Peyer's patch (tissue), 4 donors: Measurements from ENCODE around the gene SLC66A3. TPM values are rescaled to one million over a fixed set of nuclear protein-coding genes. Genes with fewer than 3 reads are reported as not detected.

Source experiments
- DNase-seq, 3 donors: peaks; one replicate each; pipeline ENCODE4 v3.0.0-alpha.2; 2017 to 2019
- H3K27ac ChIP-seq, 4 donors: fragments of 200-600 bp; sonication (generic); one replicate each; pipeline ENCODE4 v1.5.1; 2016 to 2019
- H3K27me3 ChIP-seq, 2 donors: fragments of 200-600 bp; sonication (generic); one replicate each; pipeline ENCODE4 v1.5.1; 2019
- H3K36me3 ChIP-seq, 3 donors: fragments of 200-600 bp; sonication (generic); one replicate each; pipeline ENCODE4 v1.5.1; 2016 to 2019
- H3K4me1 ChIP-seq, 4 donors: fragments of 200-600 bp; sonication (generic); one replicate each; pipeline ENCODE4 v1.5.1; 2016 to 2019
- H3K4me3 ChIP-seq, 4 donors: fragments of 200-600 bp; sonication (generic); 1 replicate in 3 of 4; 2 replicates in 1 of 4; pipeline ENCODE4 v1.5.1; 2016 to 2019; ENCODE audit warnings: mild to moderate bottlenecking in 1 of 4
- H3K9me3 ChIP-seq, 4 donors: fragments of 200-600 bp; sonication (generic); one replicate each; pipeline ENCODE4 v1.5.1; 2016 to 2019; ENCODE audit warnings: mild to moderate bottlenecking in 1 of 4
- CTCF ChIP-seq, 6 experiments: fragments of 450-650 bp in 4 of 6; fragments of 200-600 bp in 2 of 6; sonication (generic) in 1 of 6; IDR thresholded peaks; one replicate each; pipeline ENCODE4 v1.5.1; 2017 to 2019; ENCODE audit warnings: antibody characterized with exemption in 6 of 6, mild to moderate bottlenecking in 3 of 6, moderate library complexity in 1 of 6
- POLR2A ChIP-seq, 2 donors: fragments of 450-650 bp; IDR thresholded peaks; one replicate each; pipeline ENCODE4 v1.5.1; 2017; ENCODE audit warnings: antibody characterized with exemption in 2 of 2, mild to moderate bottlenecking in 2 of 2, moderate library complexity in 2 of 2
- total RNA-seq, 4 donors: library from RNA; depleted of rRNA; stranded (reverse); fragments of >200 nt; gene quantifications; one replicate each; pipeline ENCODE4 v1.1.0, GENCODE V29; 2016

SLC66A3 gene
- total RNA-seq, 4 donors from 2014 or later, result 18.4 to 53.6 (median 31.8) TPM

- DNase-seq, result no peak
- H3K27me3 ChIP-seq, result no peaks in the 10 kb centered on the region
- no peak overlapping the region for H3K4me3 ChIP-seq
- no peak for TF ChIP-seq CTCF (IDR thresholded peaks at IDR 0.05)
- no peak for TF ChIP-seq POLR2A (IDR thresholded peaks at IDR 0.05)
- H3K9me3 ChIP-seq, result no peaks in the 10 kb centered on the region
- H3K36me3 ChIP-seq, result no peaks in the 10 kb centered on the region
- no peak overlapping the region for H3K27ac ChIP-seq
- H3K4me1 ChIP-seq, result peaks cover 0 to under 1% (median 0%) of the 10 kb centered on the region in 4 donors
These were observed 30.6 kb upstream of the SLC66A3 start for GRCh38 chr2:11124760-11125068.

GRCh38 chr2:11127761-11128160 lies 27.5 kb upstream of the SLC66A3 start:
- no peaks in the 10 kb centered on the region for H3K27me3 ChIP-seq

GRCh38 chr2:11128243-11128951 lies 26.9 kb upstream of the SLC66A3 start:
- Histone ChIP-seq H3K9me3 (no peaks in the 10 kb centered on the region), H3K4me1 (peaks cover 6 to 14% (median 9%) of the 10 kb centered on the region in 4 donors), H3K36me3 (no peaks in the 10 kb centered on the region), H3K4me3 (no peak overlapping the region), H3K27ac (peak overlapping the region in 2 of 4 donors; percentile 24 to 43), H3K27me3 (no peaks in the 10 kb centered on the region)
- no peak for TF ChIP-seq CTCF (IDR thresholded peaks at IDR 0.05)
- no peak for DNase-seq

More at GRCh38 chr2:11127761-11128160, 27.5 kb upstream of the SLC66A3 start:
- TF ChIP-seq CTCF (IDR thresholded peaks at IDR 0.05) (no peak), POLR2A (IDR thresholded peaks at IDR 0.05) (no peak)
- no peaks in the 10 kb centered on the region for H3K9me3 ChIP-seq
- no peak overlapping the region for H3K4me3 ChIP-seq
- H3K36me3 ChIP-seq, result no peaks in the 10 kb centered on the region
- peak overlapping the region in 1 of 4 donors; percentile 24 for H3K27ac ChIP-seq
- H3K4me1 ChIP-seq, result peaks cover 6 to 10% (median 6%) of the 10 kb centered on the region in 4 donors
- DNase-seq, result no peak

GRCh38 chr2:11129598-11130449 lies 25.4 kb upstream of the SLC66A3 start:
- peaks cover 6 to 18% (median 9%) of the 10 kb centered on the region in 4 donors for H3K4me1 ChIP-seq
- no peaks in the 10 kb centered on the region for H3K36me3 ChIP-seq
- peak in 5 of 6 experiments; percentile 33 to 60 (median 50) for TF ChIP-seq CTCF (IDR thresholded peaks at IDR 0.05)
- no peak for TF ChIP-seq POLR2A (IDR thresholded peaks at IDR 0.05)
- no peaks in the 10 kb centered on the region for H3K27me3 ChIP-seq
- H3K9me3 ChIP-seq, result no peaks in the 10 kb centered on the region
- H3K27ac ChIP-seq, result peak overlapping the region; percentile 24 to 69 (median 31)
- DNase-seq, result peak; percentile 82 to 92 (median 84)
- peak overlapping the region; percentile 29 to 48 (median 46) for H3K4me3 ChIP-seq

- Histone ChIP-seq H3K27me3 (no peaks in the 10 kb centered on the region), H3K27ac (no peak overlapping the region), H3K9me3 (no peaks in the 10 kb centered on the region), H3K36me3 (no peaks in the 10 kb centered on the region), H3K4me3 (no peak overlapping the region), H3K4me1 (peaks cover 6 to 18% (median 9%) of the 10 kb centered on the region in 4 donors)
- no peak for DNase-seq
- TF ChIP-seq CTCF (IDR thresholded peaks at IDR 0.05) (no peak), POLR2A (IDR thresholded peaks at IDR 0.05) (no peak)
These were observed 23.9 kb upstream of the SLC66A3 start for GRCh38 chr2:11131166-11131920.
